ENCODE data around the gene KLF16.
"Not testable (repeated sequence)": the region's sequence is repeated elsewhere in the genome, so short reads cannot be mapped to it uniquely, and the experiment has no call there.

Gene KLF16

GRCh38 chr19:1880611-1881392 is 17.4 kb upstream of the KLF16 start:
- Histone ChIP-seq H3K27me3 (replicated peaks; ENCODE audit: insufficient read depth, low read length) (no peaks in the 10 kb centered on the region), H3K27ac (ENCODE audit: low read length) (no peak overlapping the region), H3K4me2 (ENCODE audit: low read depth, low read length) (no peak overlapping the region), H3K36me3 (replicated peaks; ENCODE audit: insufficient read depth, low read length) (no peaks in the 10 kb centered on the region), H3K9ac (ENCODE audit: low read length) (no peak overlapping the region), H3K4me1 (ENCODE audit: low read length) (peaks cover 15% of the 10 kb centered on the region), H3K9me2 (replicated peaks; ENCODE audit: insufficient read depth, low read length) (no peaks in the 10 kb centered on the region), H3K4me3 (ENCODE audit: low read length) (no peak overlapping the region), H3K9me3 (replicated peaks; ENCODE audit: insufficient read depth, low read length) (no peaks in the 10 kb centered on the region), H2AFZ (ENCODE audit: low read length) (no peak overlapping the region), H4K20me1 (ENCODE audit: insufficient read depth, low read length) (0 out of 2 replicates have a peak, but pooled peaks cover 6% of the 10 kb centered on the region), H3K79me2 (ENCODE audit: low read length) (peaks cover 55% of the 10 kb centered on the region), H3F3A (ENCODE audit: insufficient read depth, low read length) (0 out of 2 replicates have a peak, but pooled peaks cover under 1% of the 10 kb centered on the region)
- no peak for DNase-seq
- no peak for TF ChIP-seq CTCF (IDR thresholded peaks at IDR 0.05; ENCODE audit: low read length)
- no peak for TF ChIP-seq EZH2 (optimal IDR thresholded peaks at IDR 0.05; ENCODE audit: low read depth, low read length)
- TF ChIP-seq EZH2phosphoT487 (IDR thresholded peaks at IDR 0.05; ENCODE audit: low read length) = no peak

- H3K4me3 ChIP-seq (ENCODE audit: low read length); H3K9ac ChIP-seq (ENCODE audit: low read length); H3K27ac ChIP-seq (ENCODE audit: low read length); H4K20me1 ChIP-seq (ENCODE audit: insufficient read depth, low read length); H3K27me3 ChIP-seq (replicated peaks; ENCODE audit: insufficient read depth, low read length); H3K9me3 ChIP-seq (replicated peaks; ENCODE audit: insufficient read depth, low read length); H3F3A ChIP-seq (ENCODE audit: insufficient read depth, low read length); H2AFZ ChIP-seq (ENCODE audit: low read length); H3K9me2 ChIP-seq (replicated peaks; ENCODE audit: insufficient read depth, low read length); DNase-seq; H3K4me2 ChIP-seq (ENCODE audit: low read depth, low read length); H3K36me3 ChIP-seq (replicated peaks; ENCODE audit: insufficient read depth, low read length): not testable (repeated sequence)
- Histone ChIP-seq H3K79me2 (ENCODE audit: low read length) (peaks cover 62% of the 10 kb centered on the region), H3K4me1 (ENCODE audit: low read length) (peaks cover 15% of the 10 kb centered on the region)
These were observed 16.6 kb upstream of the KLF16 start for GRCh38 chr19:1879982-1880381.

GRCh38 chr19:1878583-1878982 is 15.2 kb upstream of the KLF16 start:
- not testable (repeated sequence) for H3K36me3 ChIP-seq (replicated peaks; ENCODE audit: insufficient read depth, low read length); H3K27me3 ChIP-seq (replicated peaks; ENCODE audit: insufficient read depth, low read length); H4K20me1 ChIP-seq (ENCODE audit: insufficient read depth, low read length); H3K4me3 ChIP-seq (ENCODE audit: low read length); H3K4me2 ChIP-seq (ENCODE audit: low read depth, low read length); H3K9me2 ChIP-seq (replicated peaks; ENCODE audit: insufficient read depth, low read length); H3K9ac ChIP-seq (ENCODE audit: low read length); H3K27ac ChIP-seq (ENCODE audit: low read length); DNase-seq; H3K9me3 ChIP-seq (replicated peaks; ENCODE audit: insufficient read depth, low read length); H2AFZ ChIP-seq (ENCODE audit: low read length)
- H3K4me1 ChIP-seq (ENCODE audit: low read length) = peaks cover 13% of the 10 kb centered on the region
- H3K79me2 ChIP-seq (ENCODE audit: low read length) = peaks cover 62% of the 10 kb centered on the region
- H3F3A ChIP-seq (ENCODE audit: insufficient read depth, low read length) = 0 out of 2 replicates have a peak, but pooled peaks cover 12% of the 10 kb centered on the region

GRCh38 chr19:1877280-1877660 is 13.9 kb upstream of the KLF16 start:
- not testable (repeated sequence) for H3K4me2 ChIP-seq (ENCODE audit: low read depth, low read length); H3K4me3 ChIP-seq (ENCODE audit: low read length); H3K9me2 ChIP-seq (replicated peaks; ENCODE audit: insufficient read depth, low read length); H3K27me3 ChIP-seq (replicated peaks; ENCODE audit: insufficient read depth, low read length); H3K9ac ChIP-seq (ENCODE audit: low read length); H2AFZ ChIP-seq (ENCODE audit: low read length); DNase-seq; H3K36me3 ChIP-seq (replicated peaks; ENCODE audit: insufficient read depth, low read length); H3K9me3 ChIP-seq (replicated peaks; ENCODE audit: insufficient read depth, low read length); H3K27ac ChIP-seq (ENCODE audit: low read length)
- H3K79me2 ChIP-seq (ENCODE audit: low read length) = peaks cover 62% of the 10 kb centered on the region
- peaks cover 11% of the 10 kb centered on the region for H3K4me1 ChIP-seq (ENCODE audit: low read length)
- H3F3A ChIP-seq (ENCODE audit: insufficient read depth, low read length) = 0 out of 2 replicates have a peak, but pooled peaks cover 12% of the 10 kb centered on the region
- peaks cover 12% of the 10 kb centered on the region; the same call in 1 of the 2 replicates for H4K20me1 ChIP-seq (ENCODE audit: insufficient read depth, low read length)

- H3K4me3 ChIP-seq (ENCODE audit: low read length) = peak overlapping the region; percentile 87
- H3K9ac ChIP-seq (ENCODE audit: low read length) = peak overlapping the region; percentile 92
- peak overlapping the region; percentile 71; the same call in 1 of the 2 replicates for H3K27ac ChIP-seq (ENCODE audit: low read length)
- DNase-seq; H3K27me3 ChIP-seq (replicated peaks; ENCODE audit: insufficient read depth, low read length); H3K9me2 ChIP-seq (replicated peaks; ENCODE audit: insufficient read depth, low read length); H3K9me3 ChIP-seq (replicated peaks; ENCODE audit: insufficient read depth, low read length); H3K36me3 ChIP-seq (replicated peaks; ENCODE audit: insufficient read depth, low read length): not testable (repeated sequence)
- peaks cover 12% of the 10 kb centered on the region; the same call in 1 of the 2 replicates for H4K20me1 ChIP-seq (ENCODE audit: insufficient read depth, low read length)
- H3K4me2 ChIP-seq (ENCODE audit: low read depth, low read length) = peak overlapping the region; percentile 99
- H2AFZ ChIP-seq (ENCODE audit: low read length) = peak overlapping the region; percentile 91
- 0 out of 2 replicates have a peak, but pooled peaks cover 12% of the 10 kb centered on the region for H3F3A ChIP-seq (ENCODE audit: insufficient read depth, low read length)
- peaks cover 62% of the 10 kb centered on the region for H3K79me2 ChIP-seq (ENCODE audit: low read length)
- peaks cover 11% of the 10 kb centered on the region for H3K4me1 ChIP-seq (ENCODE audit: low read length)
These were observed 13.3 kb upstream of the KLF16 start for GRCh38 chr19:1876496-1877279.

All from MM.1S (cell line).